Measurements from ENCODE around the gene VWA5B1.

The VWA5B1 gene

DNA sequence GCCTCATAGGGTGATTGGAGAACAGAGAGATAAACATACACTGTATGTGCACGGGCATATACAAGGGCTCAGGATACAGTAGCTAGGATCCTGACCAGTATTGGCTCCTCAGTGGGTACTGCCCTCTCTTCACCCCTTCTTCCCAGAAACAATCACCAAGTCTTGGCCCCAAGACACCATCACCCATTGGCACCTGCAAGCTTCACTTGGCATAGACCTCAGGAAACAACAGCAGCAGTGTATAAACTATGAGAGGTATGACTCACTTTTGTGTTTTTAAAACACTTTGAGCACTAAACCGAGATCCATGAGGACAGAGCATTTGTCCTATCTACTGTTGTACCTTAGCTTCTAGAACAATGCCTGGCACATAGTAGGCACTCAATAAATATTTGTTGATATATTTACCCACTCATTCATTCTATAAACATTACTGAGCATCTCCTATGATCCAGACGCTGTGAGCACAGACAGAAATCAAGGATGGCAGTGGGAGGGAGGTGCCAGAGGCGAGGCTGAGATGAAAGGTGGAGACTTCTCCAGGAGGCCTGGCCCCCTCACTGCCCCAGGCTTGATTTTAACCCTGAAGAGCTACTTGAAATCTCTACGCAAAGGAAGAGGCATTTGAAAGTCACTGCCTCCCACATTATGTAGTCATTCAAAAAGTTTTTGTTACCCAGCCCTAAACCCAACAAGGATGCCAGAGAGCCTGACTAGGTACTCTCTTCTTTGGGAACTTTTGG, 100.1 kb downstream of the VWA5B1 start:
- DNase-seq (ENCODE audit: low read depth in 2 of 2): no peak

DNA sequence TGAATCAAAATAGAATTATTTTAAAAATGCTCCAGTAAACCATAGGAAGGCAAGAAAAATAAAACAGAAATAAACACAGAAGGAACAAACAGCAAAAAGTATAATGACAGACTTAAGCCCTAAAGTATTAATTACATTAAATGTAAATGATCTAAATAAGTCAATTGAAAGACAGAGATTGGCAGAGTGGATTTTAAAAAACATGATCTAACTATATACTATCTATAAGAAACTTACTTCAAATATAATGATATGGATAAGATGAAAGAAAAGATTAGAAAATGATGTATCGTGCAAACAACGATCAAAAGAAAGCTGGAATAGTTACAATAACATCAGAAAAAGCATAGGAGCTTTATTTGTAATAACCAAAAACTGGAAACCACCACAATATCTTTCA, 104.6 kb downstream of the VWA5B1 start:
- DNase-seq (ENCODE audit: low read depth in 2 of 2): no peak

DNA sequence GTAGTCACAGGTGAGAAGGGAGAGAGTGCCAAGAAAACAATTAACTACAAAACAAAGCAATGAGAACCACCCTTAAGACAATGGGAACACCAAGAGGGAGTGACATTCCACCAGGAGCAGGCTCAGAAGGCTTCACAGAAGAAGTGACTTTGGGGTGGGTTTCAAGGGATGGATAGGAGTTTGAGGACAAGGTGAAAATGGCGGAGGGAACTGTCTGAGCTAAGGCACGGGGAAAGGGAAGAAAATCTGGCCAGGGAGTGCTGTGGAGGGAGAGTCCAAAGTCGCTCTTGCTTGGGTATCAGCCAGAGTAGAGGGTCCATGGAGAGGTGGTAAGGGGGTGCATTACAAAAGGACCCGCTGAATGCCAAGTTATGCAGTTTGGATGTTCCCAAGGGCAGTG, 108.1 kb downstream of the VWA5B1 start:
- DNase-seq (ENCODE audit: low read depth in 2 of 2): no peak

DNA sequence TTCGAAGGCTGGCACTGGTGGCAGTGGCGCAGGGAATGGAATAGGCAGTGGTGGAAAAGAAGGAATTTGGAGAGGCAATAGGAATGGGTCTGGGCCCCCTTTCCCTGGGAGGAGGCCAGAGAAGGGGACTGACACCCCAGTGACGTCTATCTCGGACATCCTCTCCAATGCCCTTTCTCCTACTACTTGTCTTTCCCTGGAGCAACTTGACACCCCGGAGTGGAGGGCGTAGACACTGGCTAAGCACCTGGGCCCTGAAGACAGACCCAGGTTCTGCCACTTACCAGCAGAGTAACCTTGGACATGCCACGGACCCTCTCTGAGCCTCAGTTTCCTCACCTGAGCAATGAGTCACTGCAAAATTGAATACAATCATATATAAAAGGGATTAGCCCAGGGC, 108.5 kb downstream of the VWA5B1 start:
- DNase-seq (ENCODE audit: low read depth in 2 of 2): no peak

DNA sequence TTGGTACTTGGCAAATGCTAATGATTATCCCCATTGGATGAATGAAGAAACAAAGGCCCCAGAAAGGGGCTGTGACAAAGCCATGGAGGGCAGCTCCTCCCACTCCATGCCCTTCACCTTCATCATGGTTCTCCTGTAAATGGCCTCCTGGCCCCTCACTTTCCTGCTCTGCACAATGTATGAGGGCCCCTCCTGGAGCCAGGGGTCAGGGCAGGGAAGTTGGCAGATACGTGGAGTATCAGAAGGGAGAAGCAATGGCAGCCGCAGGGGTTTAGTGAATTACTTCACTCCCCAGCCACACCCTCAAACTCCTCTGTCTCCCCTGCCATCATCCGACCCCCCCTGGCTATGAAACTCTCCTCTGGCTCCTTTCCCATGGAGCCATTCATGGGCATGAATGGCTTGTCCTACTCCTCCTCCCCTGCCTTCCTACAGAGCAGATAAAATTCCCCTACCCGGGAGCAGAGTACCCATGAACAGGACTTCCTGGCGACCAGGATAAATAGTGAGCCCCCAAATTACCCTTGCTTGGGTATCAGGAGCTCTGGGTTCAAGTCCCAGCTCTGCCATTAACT, 109.0 kb downstream of the VWA5B1 start:
- no peak for DNase-seq (ENCODE audit: low read depth in 2 of 2)

DNA sequence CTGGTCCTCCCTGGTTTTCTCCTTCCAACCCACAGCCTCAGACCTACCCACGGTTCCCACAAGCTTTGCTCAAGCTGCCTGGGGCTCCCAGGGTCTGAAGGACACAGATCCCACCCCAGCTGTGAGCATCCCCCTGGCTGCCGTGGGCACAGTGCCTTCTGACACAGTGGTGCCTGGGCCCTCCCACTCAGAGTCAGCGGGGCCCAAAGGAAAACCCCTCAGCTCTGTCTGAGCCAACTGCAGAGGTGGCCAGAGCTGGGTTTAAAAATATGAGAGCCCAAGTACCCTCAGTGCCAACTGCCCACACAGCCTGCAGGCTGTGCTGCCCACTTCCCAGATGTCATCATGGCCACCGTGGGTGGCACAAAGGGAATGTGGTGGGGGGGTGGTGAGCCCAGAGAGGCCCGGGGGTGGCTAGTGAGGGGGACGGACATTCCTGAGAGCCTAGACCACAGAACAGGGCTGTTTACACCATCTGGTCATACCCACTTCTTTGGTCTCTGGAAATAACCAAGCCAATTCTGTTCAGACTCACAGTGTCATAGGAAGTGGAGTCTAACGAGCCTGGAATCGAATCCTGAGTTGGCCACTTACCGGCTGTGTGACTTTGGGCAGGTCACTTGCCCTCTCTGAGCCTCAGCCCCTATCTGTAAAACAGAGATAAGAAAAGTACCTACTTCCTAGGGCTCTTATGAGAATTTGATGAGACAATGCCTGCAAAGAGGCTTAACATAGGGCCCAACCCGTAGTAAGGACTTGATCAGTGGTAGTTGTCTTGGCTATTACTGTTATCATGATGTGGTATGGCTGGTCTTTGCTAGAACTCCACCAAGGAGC, 109.9 kb downstream of the VWA5B1 start:
- no peak for DNase-seq (ENCODE audit: low read depth in 2 of 2)

DNA sequence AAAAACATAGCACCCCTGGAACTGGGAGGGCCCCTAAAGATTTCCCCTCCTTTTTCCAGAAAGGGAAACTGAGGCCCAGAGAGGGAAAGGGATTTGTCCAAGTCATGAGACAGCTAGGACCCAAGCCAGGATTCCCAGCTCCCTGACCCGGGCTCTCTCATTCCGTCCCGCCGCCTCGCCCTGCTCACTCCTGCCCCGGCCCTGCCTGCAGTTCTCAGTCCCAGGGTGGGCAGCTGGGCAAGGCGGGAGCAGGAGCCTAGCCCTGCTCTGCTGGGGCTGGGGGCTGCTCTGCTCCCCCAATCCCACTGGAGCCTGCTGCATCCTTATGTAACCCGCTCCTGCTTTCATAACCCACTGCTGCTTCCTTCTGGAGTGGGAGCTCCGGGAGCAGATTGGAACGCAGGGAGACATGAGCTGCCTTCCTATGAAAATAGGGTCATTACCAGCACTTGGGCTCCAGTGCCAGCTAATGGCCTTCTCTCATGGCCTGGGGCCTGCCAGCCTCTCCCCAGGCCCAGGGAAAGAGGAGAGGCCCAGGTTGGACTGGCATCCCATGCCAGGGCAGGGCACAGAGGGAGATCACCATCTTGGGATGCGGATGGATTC, 110.8 kb downstream of the VWA5B1 start:
- no peak for DNase-seq (ENCODE audit: low read depth in 2 of 2)

DNA sequence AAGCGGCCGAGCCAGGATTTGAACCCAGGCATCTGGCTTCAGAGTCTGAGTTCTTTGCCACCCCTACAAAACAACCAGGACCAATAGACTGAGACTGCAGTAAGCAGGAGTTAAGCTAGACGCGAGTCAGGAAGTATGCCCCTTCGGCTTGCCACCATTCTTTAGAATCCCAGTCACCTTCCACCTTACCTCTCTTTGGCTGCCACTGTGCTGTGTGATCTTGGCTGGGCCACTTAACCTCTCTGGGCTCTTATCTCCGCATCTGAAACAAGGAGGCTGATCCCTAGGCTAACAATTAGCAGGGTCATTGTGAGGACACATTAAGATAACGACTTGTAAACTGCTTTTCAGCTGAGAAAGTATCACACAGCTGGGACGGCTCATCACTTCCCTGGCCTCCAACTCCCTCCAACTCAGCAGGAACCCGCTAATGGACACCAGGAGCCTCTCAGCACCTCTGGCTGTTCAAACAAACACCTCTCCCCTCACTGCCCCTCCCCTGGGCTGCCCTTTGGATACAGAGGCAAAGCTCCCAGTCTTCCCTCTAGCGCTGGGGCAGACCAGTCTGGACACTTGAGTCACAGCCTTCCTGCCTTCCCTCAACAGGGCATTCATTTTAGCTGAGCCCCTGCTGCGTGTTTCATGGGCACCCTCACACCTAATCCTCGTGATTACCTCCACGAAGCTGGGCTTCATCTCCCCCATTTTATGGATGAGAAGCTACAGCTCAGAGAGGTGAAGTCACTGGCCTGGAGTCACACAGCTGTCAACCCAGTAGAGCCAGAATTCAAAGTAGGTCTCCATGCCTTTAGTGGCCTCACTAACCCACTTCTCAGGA, 112.1 kb downstream of the VWA5B1 start:
- DNase-seq (ENCODE audit: low read depth in 2 of 2): no peak

DNA sequence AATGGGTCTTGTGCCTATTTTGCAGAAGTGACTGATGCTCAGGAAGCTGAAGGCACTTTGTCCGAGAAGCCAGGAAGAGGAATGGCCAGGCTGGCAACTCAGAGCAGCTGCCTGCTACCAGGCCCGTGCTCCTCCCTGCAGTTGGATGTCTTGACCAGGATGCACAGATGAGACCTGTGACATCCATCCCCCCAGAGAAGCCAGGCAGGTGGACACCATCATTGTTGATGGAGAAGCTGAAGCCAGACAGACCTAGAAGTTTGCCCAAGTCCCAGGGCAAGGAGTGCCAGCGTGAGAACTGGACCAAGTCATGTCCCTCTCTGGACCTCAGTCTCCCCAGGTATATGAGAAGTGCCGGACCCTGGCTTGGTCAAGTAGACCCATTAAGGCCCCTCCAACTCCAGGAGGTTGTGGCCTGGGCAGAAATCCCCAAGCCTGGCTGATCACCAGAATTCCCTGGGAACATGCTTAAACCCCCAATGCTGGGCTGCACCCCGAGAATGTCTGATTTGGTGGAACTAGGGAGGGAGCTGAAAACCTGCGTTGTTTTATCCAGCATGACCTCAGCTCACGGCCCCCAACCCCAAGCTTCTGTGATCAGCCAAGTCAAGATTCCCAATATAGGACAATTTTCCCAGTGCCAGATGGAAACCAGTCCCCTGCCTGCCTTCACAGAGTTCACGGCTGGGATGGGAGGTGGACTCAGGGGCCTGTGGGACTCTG, 112.9 kb downstream of the VWA5B1 start:
- no peak for DNase-seq (ENCODE audit: low read depth in 2 of 2)

DNA sequence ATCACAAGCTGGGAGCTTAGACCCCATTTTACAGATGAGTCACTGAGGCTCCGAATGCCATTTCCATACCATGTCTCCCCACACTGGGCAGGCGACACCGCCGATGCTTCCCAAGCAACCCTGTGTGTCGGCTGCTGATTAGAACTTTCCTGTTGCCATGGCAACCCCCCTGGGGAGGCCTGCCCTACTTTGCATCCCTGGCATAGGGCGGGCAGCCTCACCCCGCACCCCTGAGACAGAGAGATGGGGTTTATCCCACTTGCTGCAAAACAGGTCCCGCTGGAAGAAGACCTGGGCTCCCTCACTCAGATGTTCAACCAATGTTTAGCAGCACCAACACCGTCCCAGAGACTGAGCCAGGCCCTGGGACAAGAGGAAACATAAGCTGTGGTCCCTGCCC, 113.8 kb downstream of the VWA5B1 start:
- no peak for DNase-seq (ENCODE audit: low read depth in 2 of 2)
